Panc1 (cell line): ENCODE measurements around the gene CLDN6. TPM values are rescaled to one million over a fixed set of nuclear protein-coding genes. Genes with fewer than 3 reads are reported as not detected.

Experiments used
- ATAC-seq: fragments of 200-7000 bp; cut with Tn5 transposase; 2 replicates; pipeline ENCODE4 v1.9.1; 2020; ENCODE audit warnings: mild to moderate bottlenecking, moderate library complexity
- BruUV-seq: library from RNA; stranded (reverse); fragments of 400-500 nt; replicated peaks from 2 replicates; lab custom pipeline; 2021; lab: Mats Ljungman, UMichigan
- CTCF ChIA-PET: fragments of 300-600 bp; sonication (Branson Sonifier 250); formaldehyde crosslinking; loops from one replicate; lab custom pipeline; 2022; ENCODE audit warnings: antibody characterized with exemption; lab: Charles Lee
- POLR2A ChIA-PET: fragments of 300-600 bp; sonication (Branson Sonifier 250); formaldehyde crosslinking; loops from one replicate; lab custom pipeline; 2022; ENCODE audit warnings: antibody characterized with exemption; lab: Charles Lee
- DNase-seq: peaks from one replicate; pipeline ENCODE4 v3.0.0-alpha.2; 2010; ENCODE audit warnings: low read depth, low spot score
- H3K27ac ChIP-seq: 2 replicates; pipeline ENCODE4 v1.5.1; 2011; ENCODE audit warnings: mild to moderate bottlenecking, low read length, inconsistent platforms
- H3K27me3 ChIP-seq: fragments of 200-500 bp; sonication (Bioruptor generic); 2 replicates; pipeline ENCODE4 v1.6.0; 2014; ENCODE audit warnings: low read length, inconsistent platforms; ENCODE audit not compliant: control insufficient read depth, insufficient read depth
- H3K36me3 ChIP-seq: fragments of 200-500 bp; sonication (Bioruptor generic); 2 replicates; pipeline ENCODE4 v1.5.1; 2014; ENCODE audit warnings: inconsistent platforms, mild to moderate bottlenecking, low read length, moderate library complexity; ENCODE audit not compliant: control insufficient read depth, insufficient read depth
- H3K4me1 ChIP-seq: 2 replicates; pipeline ENCODE4 v1.5.1; 2011; ENCODE audit warnings: inconsistent platforms, mild to moderate bottlenecking, low read length, moderate library complexity; ENCODE audit not compliant: control insufficient read depth, insufficient read depth
- H3K4me3 ChIP-seq, 2 experiments: 2 replicates each; pipeline ENCODE4 v1.5.1; 2011 to 2012; ENCODE audit warnings: low read depth in 2 of 2, low read length in 2 of 2, mild to moderate bottlenecking in 2 of 2, inconsistent platforms in 1 of 2, moderate library complexity in 1 of 2
- H3K9me3 ChIP-seq: fragments of 200-500 bp; sonication (Bioruptor generic); 2 replicates; pipeline ENCODE4 v1.5.1; 2014; ENCODE audit warnings: low read depth, mild to moderate bottlenecking, inconsistent platforms, low read length, moderate library complexity; ENCODE audit not compliant: control insufficient read depth, insufficient read depth
- POLR2AphosphoS5 ChIP-seq: IDR thresholded peaks from 2 replicates; pipeline ENCODE4 v1.6.1; 2012; ENCODE audit warnings: mild to moderate bottlenecking, low read depth, low read length, moderate library complexity
- SIN3A ChIP-seq: IDR thresholded peaks from 2 replicates; pipeline ENCODE4 v1.6.1; 2012; ENCODE audit warnings: low read depth, mild to moderate bottlenecking, low read length, moderate library complexity, borderline replicate concordance; ENCODE audit not compliant: insufficient read depth
- TCF7L2 ChIP-seq: IDR thresholded peaks from 2 replicates; pipeline ENCODE4 v1.6.1; 2011; ENCODE audit warnings: mild to moderate bottlenecking, low read depth, low read length, inconsistent platforms
- in situ Hi-C: cut with HindIII; loops from 2 replicates; pipeline ENCODE4 v1.10.0; 2016; ENCODE audit warnings: low sequenced_read_pairs, low pct_unique_long_range_greater_than_20kb
- intact Hi-C: fragments of 100-400 bp; cut with micrococcal nuclease; formaldehyde crosslinking; loops from one replicate; pipeline ENCODE4 v1.10.0; 2022; ENCODE audit not compliant: unreplicated experiment
- total RNA-seq: library from RNA; stranded (reverse); gene quantifications from one replicate; pipeline ENCODE4 v1.2.1, GENCODE V29; 2021; ENCODE audit not compliant: unreplicated experiment
- TF ChIP-seq, protein P1 (sequence below): fragments of 450-650 bp; IDR thresholded peaks from 2 replicates; pipeline ENCODE4 v1.5.1; 2017; ENCODE audit warnings: mild to moderate bottlenecking
- TF ChIP-seq, protein P2 (sequence below), 2 experiments: IDR thresholded peaks; 2 replicates each; pipeline ENCODE4 v1.6.1; 2011 to 2012; ENCODE audit warnings: low read depth in 2 of 2, control low read depth in 1 of 2, low read length in 1 of 2, mild to moderate bottlenecking in 1 of 2, moderate library complexity in 1 of 2; ENCODE audit not compliant: insufficient read depth in 1 of 2

The CLDN6 gene
- total RNA-seq, 1 experiment from 2014 or later = 1.2 TPM

DNA sequence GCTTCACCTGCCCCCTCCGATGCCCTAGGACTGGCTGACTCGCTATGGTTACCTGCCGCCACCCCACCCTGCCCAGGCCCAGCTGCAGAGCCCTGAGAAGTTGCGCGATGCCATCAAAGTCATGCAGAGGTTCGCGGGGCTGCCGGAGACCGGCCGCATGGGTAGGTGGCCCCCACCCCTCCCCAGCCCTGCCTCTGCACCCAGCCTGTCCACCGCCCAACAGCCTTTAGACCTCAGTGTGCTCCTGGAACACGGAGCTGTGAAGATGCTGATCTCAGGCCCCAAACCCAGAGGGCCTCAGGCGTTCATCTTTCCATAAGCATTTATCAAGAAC, 29.4 kb upstream of the CLDN6 start:
- Histone ChIP-seq H3K27me3 (no peaks in the 10 kb centered on the region), H3K36me3 (no peaks in the 10 kb centered on the region), H3K9me3 (no peaks in the 10 kb centered on the region), H3K4me1 (no peaks in the 10 kb centered on the region), H3K27ac (no peak overlapping the region), H3K4me3 (no peak overlapping the region)
- in situ Hi-C loops (no loop called here), intact Hi-C loops (no loop called here)
- ATAC-seq (0 out of 2 replicates have a peak, but pooled peaks have one; percentile 7), DNase-seq (no peak)
- no TSS peak for BruUV-seq
- TF ChIP-seq, protein P1, sequence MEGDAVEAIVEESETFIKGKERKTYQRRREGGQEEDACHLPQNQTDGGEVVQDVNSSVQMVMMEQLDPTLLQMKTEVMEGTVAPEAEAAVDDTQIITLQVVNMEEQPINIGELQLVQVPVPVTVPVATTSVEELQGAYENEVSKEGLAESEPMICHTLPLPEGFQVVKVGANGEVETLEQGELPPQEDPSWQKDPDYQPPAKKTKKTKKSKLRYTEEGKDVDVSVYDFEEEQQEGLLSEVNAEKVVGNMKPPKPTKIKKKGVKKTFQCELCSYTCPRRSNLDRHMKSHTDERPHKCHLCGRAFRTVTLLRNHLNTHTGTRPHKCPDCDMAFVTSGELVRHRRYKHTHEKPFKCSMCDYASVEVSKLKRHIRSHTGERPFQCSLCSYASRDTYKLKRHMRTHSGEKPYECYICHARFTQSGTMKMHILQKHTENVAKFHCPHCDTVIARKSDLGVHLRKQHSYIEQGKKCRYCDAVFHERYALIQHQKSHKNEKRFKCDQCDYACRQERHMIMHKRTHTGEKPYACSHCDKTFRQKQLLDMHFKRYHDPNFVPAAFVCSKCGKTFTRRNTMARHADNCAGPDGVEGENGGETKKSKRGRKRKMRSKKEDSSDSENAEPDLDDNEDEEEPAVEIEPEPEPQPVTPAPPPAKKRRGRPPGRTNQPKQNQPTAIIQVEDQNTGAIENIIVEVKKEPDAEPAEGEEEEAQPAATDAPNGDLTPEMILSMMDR = no peak
- TF ChIP-seq, protein P2, sequence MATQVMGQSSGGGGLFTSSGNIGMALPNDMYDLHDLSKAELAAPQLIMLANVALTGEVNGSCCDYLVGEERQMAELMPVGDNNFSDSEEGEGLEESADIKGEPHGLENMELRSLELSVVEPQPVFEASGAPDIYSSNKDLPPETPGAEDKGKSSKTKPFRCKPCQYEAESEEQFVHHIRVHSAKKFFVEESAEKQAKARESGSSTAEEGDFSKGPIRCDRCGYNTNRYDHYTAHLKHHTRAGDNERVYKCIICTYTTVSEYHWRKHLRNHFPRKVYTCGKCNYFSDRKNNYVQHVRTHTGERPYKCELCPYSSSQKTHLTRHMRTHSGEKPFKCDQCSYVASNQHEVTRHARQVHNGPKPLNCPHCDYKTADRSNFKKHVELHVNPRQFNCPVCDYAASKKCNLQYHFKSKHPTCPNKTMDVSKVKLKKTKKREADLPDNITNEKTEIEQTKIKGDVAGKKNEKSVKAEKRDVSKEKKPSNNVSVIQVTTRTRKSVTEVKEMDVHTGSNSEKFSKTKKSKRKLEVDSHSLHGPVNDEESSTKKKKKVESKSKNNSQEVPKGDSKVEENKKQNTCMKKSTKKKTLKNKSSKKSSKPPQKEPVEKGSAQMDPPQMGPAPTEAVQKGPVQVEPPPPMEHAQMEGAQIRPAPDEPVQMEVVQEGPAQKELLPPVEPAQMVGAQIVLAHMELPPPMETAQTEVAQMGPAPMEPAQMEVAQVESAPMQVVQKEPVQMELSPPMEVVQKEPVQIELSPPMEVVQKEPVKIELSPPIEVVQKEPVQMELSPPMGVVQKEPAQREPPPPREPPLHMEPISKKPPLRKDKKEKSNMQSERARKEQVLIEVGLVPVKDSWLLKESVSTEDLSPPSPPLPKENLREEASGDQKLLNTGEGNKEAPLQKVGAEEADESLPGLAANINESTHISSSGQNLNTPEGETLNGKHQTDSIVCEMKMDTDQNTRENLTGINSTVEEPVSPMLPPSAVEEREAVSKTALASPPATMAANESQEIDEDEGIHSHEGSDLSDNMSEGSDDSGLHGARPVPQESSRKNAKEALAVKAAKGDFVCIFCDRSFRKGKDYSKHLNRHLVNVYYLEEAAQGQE (IDR thresholded peaks at IDR 0.05; ENCODE audit: insufficient read depth in 1 of 2, low read depth in 2 of 2, low read length in 1 of 2) = no peak
- TF ChIP-seq SIN3A (no peak), POLR2AphosphoS5 (no peak), TCF7L2 (no peak)
- POLR2A ChIA-PET = no interaction called here
- CTCF ChIA-PET = interaction anchor here (1.3 to 1.4 kb wide), 2 partner anchors 11 to 15 kb away, joined by 4 to 6 read pairs; no protein-coding TSS in a partner anchor

DNA sequence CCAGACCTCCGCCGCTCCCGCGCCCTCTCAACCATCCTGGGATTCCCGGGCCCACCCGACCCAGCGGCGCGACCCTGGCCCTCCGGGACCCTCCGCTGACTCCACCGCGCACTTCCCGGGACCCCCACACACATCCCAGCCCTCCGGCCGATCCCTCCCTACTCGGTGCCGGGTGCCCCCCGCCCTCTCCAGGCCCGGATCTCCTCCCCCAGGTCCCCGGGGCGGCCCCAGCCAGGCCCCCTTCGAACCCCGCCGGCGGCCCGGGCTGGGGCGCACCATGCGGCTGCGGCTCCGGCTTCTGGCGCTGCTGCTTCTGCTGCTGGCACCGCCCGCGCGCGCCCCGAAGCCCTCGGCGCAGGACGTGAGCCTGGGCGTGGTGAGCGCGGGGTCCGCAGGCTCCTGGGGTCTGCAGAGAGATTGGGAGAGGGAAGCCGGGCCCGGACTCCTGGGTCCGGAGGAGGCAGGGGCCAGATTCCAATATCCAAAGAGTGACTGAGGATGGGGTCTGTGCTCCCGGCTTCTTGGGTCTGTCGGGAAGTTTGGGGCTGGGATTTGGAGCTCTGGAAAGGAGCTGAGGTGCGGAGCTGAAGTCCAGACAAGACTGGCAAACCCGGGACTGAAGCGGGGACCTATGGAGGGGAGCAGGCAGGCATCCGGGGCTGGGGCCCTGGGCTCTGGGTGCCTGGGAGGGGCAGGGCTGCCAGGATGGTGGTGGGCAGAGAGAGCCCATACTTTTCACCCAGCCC, 28.8 kb upstream of the CLDN6 start:
- H3K9me3 ChIP-seq = no peaks in the 10 kb centered on the region
- H3K27me3 ChIP-seq = no peaks in the 10 kb centered on the region
- TF ChIP-seq SIN3A (no peak), TCF7L2 (no peak), POLR2AphosphoS5 (no peak)
- TF ChIP-seq, protein P1 = no peak
- TF ChIP-seq, protein P2 (IDR thresholded peaks at IDR 0.05; ENCODE audit: insufficient read depth in 1 of 2, low read depth in 2 of 2, low read length in 1 of 2) = no peak
- in situ Hi-C loops (no loop called here), intact Hi-C loops (no loop called here)
- H3K4me1 ChIP-seq = no peaks in the 10 kb centered on the region
- H3K4me3 ChIP-seq = peak overlapping the region; percentile 51 to 59; a peak in 3 of 4 replicates
- no peaks in the 10 kb centered on the region for H3K36me3 ChIP-seq
- BruUV-seq = no TSS peak
- ATAC-seq = 0 out of 2 replicates have a peak, but pooled peaks have one; percentile 20
- H3K27ac ChIP-seq = no peak overlapping the region
- ChIA-PET CTCF (interaction anchor here (1.3 to 1.4 kb wide), 2 partner anchors 12 to 15 kb away, joined by 4 to 6 read pairs; no protein-coding TSS in a partner anchor), POLR2A (no interaction called here)
- DNase-seq = no peak
